Thyroid gland (tissue), 4 donors: ENCODE measurements around the gene ZXDC.

Experiments used
- CTCF ChIP-seq, 6 experiments: fragments of 200-600 bp in 3 of 6; fragments of 450-650 bp in 3 of 6; sonication (generic) in 3 of 6; IDR thresholded peaks; one replicate each; pipeline ENCODE4 v1.5.1; 2016 to 2019; ENCODE audit warnings: antibody characterized with exemption in 6 of 6, mild to moderate bottlenecking in 2 of 6, inconsistent platforms in 1 of 6, moderate library complexity in 1 of 6
- POLR2A ChIP-seq, 2 donors: fragments of 450-650 bp; IDR thresholded peaks; one replicate each; pipeline ENCODE4 v1.6.1; 2017; ENCODE audit warnings: antibody characterized with exemption in 2 of 2, mild to moderate bottlenecking in 2 of 2, moderate library complexity in 1 of 2

- TF ChIP-seq CTCF (IDR thresholded peaks at IDR 0.05) (no peak), POLR2A (IDR thresholded peaks at IDR 0.05) (no peak)
These were observed 33.4 kb downstream of the ZXDC start for GRCh38 chr3:126442094-126442855.
